HG02610 (cell line): ENCODE results near the gene PEAK1.

Experiments
- ATAC-seq: cut with Tn5 transposase; IDR thresholded peaks from one replicate; pipeline ENCODE4 v1.9.1; 2021; ENCODE audit warnings: mild to moderate bottlenecking, moderate library complexity; ENCODE audit not compliant: unreplicated experiment

PEAK1 gene

DNA sequence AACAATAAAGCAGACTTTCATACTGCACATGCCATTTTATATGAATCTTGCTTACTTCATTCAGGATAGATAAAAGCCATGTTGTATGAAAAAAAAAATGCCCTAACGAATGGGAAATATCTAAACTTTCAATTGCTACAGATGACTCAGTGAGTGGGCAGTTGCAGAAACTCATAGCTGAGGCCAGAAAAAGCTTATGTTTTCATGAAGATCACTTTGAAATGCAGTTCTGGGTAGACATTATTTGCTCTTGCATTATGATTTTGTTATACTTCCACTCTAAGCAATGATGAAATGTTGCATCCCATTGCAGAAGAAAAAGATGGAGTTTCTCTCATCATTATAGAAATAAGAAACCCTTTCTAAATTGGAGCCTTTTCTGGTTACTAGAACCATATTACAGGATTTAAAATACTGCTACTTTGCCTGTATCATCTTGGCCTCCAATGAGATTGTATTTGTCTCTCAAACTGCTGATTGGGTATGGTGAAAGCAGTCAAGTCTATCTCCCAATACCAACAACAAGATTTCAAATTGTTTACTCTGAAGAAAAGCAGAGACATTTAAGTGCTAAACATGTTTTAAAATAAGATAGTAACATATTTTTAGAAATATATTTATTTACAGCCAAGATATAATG is 17.0 kb downstream of the PEAK1 start:
- no peak for ATAC-seq

DNA sequence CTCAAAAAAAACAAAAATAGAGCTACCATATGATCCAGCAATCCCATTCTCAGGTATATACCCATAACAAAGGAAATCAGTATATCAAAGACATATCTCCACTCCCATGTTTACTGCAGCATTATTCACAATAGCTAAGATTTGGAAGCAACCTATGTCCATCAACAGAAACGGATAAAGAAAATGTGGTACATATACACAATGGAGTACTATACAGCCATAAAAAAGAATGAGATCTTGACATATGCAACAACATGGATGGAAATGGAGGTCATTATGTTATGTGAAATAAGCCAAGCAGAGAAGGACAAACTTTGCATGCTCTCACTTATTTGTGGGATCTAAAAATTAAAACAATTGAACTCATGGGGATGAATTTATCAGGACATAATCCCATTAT is 19.6 kb downstream of the PEAK1 start:
- ATAC-seq = no peak

DNA sequence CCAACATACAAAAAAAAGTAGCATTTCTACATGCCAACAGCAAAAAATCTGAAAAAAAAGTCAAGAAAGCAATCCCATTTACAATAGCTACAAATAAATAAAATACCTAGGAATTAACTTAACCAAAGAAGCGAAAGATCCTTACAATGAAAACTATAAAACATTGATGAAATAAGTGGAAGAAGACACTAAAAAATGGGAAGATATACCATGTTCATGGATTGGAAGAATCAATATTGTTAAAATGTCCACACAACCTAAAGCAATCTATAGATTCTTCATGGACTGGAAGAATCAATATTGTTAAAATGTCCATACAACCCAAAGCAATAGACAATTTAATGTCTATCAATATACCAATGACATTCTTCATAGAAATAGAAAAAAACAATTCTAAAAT is 21.0 kb downstream of the PEAK1 start:
- ATAC-seq = no peak

DNA sequence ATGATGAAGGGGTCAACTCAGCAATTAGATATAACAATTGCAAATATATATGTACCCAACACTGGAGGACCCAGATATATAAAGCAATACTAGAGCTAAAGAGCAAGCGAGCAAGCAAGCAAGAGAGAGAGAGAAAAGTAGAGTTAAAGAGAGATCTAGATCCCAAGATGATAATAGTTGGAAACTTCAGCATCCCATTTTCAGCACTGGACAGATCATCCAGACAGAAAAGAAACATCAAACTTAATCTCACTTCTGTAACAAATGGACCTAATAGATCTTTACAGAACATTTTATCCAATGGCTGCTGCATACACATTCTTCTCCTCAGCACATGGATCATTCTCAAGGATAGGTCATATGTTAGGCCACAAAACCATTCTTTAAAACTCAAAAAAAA is 23.2 kb downstream of the PEAK1 start:
- no peak for ATAC-seq

DNA sequence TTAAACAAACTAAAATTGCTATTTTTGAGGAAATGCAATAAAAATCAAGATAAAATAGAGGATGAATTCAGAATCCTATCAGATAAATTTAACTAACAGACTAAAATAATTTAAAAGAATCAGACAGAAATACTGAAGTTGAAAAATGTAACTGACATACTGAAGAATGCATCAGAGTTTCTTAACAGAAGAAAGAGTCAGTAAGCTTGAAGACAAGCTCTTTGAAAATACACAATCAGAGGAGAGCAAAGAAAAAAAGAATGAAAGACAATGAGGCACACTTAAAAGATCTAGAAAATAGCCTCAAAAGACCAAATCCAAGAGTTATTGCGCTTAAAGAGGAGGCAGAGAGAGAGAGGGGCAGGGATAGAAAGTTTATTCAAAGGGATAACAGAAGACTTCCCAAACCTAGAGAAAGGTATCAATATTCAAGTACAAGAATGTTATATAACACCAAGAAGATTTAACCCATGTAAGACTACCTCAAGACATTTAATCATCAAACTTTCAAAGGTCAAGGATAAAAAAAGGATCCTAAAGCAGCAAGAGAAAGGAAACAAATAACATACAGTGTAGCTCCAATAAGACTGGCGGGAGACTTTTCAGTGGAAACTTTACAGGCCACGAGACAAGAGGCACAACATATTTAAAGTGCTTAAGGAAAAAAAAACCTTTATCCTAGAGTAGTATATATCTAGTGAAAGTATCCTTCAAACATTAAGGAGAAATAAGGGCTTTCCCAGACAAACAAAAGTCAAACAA is 24.7 kb downstream of the PEAK1 start:
- no peak for ATAC-seq

DNA sequence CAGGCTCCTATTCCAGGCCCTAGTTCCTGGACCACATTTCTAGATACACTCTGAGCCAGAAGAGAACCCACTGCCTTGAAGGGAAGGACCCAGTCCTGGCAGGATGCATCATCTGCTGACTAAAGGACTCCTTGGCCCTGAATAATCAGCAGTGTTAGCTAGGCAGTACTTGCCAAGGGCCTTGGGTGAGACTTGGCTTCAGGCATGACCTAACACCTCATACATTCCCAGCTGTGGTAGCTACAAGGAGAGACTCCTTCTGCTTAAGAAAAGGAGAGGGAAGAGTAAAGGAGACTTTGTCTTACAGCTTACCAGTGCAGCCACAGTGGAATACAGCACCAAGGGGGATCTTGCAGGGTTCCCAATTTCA is 26.4 kb downstream of the PEAK1 start:
- ATAC-seq = no peak

DNA sequence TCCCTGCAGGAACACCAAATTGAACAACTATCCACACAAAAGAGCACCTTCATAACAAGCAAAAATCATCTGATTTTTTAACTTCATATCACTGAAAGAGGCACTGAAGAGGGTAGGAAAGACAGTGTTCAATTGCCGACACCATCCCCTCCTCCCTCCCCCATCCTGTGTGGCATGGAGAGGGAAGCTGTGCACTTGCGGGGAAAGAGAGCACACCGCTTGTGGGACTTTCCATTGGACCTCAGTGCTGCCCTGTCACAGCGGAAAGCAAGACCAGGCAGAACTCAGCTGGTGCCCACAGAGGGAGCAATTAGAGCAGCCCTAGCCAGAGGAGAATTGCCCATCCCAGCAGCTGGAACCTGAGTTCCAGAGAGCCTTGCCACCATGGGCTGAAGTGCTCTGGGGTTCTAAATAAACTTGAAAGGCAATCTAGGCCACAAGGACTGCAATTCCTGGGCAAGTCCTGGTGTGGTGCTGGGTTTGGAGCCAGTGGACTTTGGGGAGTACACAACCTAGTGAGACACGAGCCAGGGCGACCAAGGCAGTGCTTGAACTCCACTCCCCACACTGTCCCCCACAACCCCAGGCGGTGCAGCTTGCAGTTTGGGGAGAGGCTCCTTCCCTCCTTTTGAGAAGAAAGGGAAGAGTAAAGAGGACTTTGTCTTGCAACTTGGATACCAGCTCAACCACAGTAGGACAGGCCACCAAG is 27.0 kb downstream of the PEAK1 start:
- no peak for ATAC-seq

DNA sequence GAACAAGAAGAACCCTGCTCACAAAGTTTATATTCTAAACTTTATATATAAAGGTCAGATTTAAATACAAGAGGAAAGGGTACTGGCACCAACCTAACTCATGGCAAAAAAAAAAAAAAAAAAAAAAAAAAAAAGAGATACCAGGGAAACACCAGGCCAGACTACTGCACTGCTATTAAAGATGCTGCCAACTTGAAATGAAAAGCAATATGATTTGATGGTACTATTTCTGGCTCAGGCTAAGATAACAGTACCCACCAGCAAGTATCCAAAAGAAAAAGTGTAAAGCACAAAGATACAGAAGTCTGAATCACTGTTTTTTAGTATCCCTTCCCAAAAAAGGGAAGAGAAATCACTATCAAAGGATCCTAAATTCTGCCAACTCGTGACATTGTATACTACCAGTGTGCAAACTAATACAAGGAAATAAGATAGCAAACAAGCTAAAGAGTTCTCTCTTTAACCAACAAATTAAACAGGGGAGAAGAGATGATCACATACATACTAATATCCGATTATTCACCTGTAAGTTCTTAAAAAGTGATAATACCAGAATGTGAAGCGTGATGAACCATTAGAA is 28.4 kb downstream of the PEAK1 start:
- no peak for ATAC-seq

DNA sequence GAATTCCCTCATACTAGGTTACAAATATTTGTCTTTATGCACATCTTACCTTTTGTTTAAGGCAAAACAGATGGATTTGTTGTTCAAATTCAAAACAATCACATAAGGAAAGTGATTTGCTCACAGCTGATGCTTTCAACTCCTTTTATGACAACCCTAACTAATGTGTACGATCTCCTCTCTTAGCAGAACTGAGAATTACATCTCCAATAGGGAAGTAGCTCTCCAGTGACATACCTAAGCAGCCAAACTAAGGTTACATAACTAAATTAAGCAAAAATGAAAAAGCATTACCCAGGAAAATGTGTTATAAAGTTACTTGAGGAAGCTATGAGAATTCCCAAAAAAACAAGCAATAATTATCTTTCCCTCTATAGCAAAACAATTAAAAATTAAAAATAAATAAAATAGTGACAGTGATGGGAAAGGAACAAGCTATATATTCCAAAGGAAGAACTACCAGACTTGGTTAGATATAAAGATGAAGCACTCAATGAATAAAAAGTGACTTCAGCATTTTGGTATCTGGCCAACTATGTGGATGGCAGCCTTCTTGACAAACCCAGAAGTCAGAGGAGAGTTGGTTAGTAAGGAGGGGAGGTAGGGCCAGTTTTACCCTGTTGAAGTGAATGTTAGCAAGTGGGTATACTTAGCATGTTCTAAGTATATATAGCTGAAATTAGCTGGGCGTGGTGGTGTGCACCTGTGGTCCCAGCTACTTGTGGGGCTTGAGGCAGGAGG is 32.4 kb downstream of the PEAK1 start:
- no peak for ATAC-seq

DNA sequence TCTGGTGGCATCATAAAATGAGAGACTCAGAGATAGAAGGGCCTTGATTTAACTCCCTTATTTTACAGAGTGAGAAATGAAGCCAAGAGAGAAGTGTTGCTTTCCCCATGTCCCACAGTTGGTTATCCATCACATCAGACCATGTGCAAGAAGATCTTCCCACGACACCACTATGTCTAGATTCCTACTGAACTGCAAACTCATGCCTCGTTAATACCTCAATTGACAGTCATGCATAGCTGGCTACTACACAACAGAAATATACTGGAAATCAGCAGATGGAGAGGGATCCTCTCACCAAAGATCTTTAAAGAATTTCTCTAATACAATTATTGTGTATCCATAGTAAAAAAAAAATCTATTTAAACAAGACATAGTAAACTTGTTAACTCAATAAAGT is 33.3 kb downstream of the PEAK1 start:
- no peak for ATAC-seq

DNA sequence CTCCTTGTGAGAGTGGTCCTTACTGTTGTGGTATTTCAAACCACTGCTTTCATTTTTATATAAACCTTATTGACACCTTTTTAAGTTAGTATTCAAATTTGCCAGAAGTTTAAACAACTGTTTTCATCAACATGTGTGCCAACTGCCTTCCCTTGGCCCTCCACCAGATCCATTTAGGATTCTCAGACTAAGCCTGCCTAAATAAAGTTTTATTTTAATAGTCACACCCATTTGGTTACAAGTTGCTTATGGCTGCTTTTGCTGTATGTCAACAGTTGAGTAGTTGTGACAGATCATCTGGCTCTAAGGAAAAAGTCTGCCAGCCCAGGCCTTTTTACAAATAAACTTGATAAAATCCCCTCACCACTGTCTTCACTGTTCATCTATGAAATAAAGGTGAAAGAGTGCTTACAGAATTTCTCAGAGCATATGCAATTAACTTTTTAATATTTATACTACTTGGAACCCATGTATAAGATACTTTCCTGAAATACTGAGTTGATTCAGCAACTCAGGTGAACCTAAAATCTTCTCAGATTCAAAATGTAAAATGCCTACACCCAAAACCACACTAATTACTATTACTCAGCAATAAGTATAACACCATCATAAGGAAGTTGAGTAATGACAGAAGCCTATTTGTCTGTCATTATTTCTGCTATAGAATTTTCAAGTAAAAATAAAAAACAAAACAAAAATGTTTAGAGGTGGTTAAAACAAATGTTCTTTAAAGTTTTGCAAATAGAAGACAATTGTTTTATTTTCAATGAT is 35.1 kb downstream of the PEAK1 start:
- no peak for ATAC-seq

DNA sequence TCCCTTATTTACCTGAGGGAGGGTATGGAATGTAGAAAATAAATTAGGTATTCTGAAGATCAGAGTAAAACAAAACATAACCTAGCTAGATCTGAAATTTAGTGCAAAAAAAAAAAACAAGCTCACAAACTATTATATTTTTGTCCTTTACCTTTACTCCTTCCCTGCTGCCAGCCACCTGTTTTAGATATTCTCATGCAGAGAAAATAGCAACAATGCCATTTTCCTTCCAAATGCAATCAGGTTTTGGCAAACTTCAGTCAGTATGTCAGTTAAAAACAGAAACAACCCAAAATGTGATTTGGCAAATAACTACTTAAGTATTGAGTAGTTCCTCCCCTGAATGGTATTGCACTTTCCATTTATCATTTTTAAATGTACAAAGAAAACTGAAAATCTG is 35.8 kb downstream of the PEAK1 start:
- no peak for ATAC-seq

DNA sequence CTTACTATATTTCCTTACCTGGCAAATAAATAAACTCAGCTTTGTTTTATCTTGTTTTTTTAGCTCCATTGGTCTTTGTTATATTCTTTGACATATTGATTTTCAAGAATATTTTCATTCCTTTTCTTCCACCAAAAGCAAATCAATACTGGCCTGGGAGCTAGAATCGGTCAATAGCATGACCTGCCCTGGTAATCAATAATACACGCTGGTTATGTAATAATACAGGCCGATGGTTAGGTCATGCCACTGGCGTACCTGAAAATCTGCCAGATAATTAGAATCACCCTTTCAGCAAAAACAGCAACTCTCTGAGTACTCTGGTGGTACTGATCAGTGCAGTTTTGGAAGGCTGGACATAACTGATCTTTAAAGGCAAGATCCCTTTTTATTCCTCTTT is 39.9 kb downstream of the PEAK1 start:
- no peak for ATAC-seq

DNA sequence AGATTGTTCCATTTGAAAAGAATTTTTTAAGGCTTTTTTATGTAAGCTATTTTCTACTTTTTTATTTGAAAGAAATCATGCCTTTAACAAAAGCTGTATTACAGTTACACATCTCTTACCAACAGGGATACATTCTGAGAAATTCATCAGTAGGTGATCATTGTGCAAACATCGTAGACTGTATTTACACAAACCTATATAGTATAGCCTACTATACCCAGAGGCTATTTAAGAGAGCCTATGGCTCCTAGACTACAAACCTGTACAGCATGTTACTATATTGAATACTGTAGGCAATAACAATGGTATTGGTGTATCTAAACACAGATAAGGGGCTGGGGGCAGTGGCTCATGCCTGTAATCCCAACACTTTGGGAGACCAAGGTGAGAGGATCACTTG is 43.1 kb downstream of the PEAK1 start:
- no peak for ATAC-seq

DNA sequence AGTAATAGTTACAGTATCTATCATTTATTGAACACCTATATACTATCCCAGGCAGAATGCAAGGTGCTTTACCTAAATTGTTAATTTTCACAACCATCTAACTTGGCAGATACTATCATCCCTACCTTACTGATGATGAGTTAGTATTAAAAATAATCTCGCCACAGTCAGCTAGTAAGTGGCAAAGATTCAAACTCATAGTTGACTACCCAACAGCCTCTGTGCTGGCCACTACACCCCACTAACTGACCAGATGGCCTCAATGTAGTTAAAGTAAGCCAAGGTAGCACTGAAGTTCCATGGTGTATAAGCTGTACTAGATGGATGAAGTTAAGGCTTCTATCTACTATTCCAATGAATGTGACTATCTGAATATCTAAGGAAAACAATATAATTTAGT is 44.8 kb downstream of the PEAK1 start:
- ATAC-seq = no peak

DNA sequence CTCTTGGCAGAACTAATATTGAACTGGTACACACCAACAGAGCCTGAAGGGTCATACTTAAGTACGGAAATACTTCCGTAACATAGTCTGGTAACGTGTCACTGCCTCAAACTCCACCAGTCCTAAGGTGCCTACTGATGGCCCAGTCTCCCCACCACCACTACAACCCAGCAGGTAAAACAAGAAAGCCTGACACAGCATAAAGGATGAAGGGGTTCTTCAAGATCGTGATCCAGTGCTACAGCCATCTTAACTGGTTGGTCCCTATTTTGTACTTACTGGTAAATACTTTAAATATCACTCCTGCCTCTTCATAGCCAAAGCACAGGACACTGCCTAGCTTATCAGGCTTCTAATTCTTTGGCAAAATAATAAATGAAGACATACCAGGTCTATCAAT is 46.5 kb downstream of the PEAK1 start:
- ATAC-seq = no peak

DNA sequence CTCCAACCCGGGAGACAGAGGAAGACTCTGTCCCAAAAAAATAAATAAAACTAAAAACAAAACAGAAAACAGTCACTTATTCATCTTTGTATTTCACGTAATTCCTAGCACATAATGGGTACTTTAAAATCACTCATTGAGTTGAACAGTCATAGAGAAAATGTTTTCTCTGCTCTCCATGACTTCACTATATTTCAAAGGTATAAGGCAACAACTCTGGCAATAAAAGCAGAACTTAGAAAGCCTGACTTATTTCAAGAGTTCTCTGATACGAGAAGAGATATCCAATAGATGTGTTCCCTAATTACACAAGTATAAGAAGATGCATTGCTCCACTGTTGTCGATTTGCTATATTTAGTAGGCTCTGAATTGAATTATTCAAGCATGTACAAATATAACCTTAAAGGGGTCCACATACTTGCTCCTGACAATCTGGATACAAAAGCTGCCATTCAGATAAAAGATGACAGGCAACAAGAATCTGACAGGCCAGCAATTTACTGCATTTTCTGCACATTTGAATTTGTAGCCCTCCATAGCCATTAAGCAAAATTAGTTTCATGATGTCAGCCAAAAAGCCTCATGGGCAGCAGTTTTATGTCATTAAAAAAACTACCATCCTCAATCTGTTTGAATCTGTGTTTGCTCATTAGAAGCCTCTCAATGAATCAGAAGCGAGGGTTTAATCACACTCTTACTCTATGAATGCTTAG is 47.9 kb downstream of the PEAK1 start:
- ATAC-seq = peak; percentile 58

DNA sequence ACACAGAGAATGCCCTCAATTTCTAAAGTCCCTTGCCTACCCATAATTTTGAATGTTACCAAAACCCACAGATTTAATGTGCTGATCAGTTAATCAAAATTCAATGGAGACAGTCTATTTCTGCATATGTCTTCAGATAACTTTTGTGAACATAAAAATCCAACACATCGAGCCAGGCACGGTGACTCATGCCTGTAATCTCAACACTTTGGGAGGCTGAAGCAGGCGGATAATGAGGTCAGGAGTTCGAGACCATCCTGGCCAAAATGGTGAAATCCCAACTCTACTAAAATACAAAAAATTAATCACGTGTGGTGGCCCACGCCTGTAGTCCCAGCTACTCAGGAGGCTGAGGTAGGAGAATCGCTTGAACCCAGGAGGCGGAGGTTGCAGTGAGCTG is 49.3 kb downstream of the PEAK1 start:
- no peak for ATAC-seq

DNA sequence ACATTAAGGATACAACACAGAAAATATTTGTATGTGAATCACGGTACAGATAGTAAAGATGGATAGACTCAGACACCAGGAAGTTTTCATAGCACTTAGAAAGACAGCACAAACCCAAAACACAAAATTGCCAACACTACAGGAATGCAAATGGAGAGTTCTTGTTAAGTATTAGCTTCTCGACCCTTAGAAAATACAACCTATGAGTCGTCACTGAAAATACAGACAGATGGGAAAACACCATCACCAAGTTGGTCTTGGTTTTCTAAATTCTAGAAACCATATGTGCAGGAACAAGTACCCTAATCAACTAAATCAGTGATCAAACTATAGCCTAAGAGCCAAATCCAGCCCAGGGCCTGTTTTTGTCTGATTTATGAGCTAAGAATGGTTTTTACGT is 50.7 kb downstream of the PEAK1 start:
- ATAC-seq = no peak

DNA sequence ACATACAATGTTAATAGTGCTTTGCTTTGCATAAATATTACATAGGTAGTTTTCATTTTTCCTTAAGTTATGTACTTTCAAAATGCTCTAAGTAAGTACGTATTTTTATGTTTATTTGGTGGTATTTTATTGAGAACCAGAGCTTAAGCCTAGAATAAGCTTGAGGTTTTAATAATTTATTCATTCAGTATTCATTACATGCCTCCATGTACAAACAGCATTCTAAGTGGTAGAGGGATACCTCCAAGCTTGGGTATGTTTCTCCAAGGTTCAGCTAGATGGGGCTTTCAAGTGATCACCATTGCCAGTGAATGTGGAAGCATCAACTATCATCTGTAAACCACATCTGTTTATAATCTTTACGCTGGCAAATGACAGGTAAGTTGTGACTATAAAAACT is 52.3 kb downstream of the PEAK1 start:
- no peak for ATAC-seq
